H1 (cell line): ENCODE data around the gene HSD17B2. TPM values are rescaled to one million over a fixed set of nuclear protein-coding genes. Genes with fewer than 3 reads are reported as not detected.

Experiments
- CTCF ChIA-PET: fragments of 300-600 bp; sonication (Branson Sonifier 250); formaldehyde crosslinking; loops from one replicate; lab custom pipeline; 2021; ENCODE audit not compliant: partially characterized antibody; lab: Charles Lee
- POLR2A ChIA-PET: fragments of 300-600 bp; sonication (Branson Sonifier 250); formaldehyde crosslinking; loops from one replicate; lab custom pipeline; 2021; ENCODE audit warnings: inconsistent platforms; ENCODE audit not compliant: partially characterized antibody; lab: Charles Lee
- DNase-seq, 2 experiments: peaks; one replicate each; pipeline versions ENCODE4 v3.0.0 to v3.0.0-alpha.2; 2010 to 2022; ENCODE audit warnings: low spot score in 2 of 2, low read depth in 1 of 2, mixed read lengths in 1 of 2
- FAIRE-seq: peaks from 2 replicates; lab custom pipeline; 2011; peaks lifted over from hg19 to GRCh38; lab: Jason Lieb, UNC
- H2AFZ ChIP-seq: 2 replicates; pipeline ENCODE4 v1.8.1; 2012; ENCODE audit warnings: low read length, inconsistent platforms
- H2AK5ac ChIP-seq: 2 replicates; pipeline ENCODE4 v1.6.1; 2013; ENCODE audit warnings: low read depth, low read length
- H2BK120ac ChIP-seq: replicated peaks from 2 replicates; pipeline ENCODE3; 2013; ENCODE audit warnings: low read depth, low read length, inconsistent platforms
- H2BK12ac ChIP-seq: 2 replicates; pipeline ENCODE4 v1.6.1; 2013; ENCODE audit warnings: low read depth, low read length
- H2BK15ac ChIP-seq: 2 replicates; pipeline ENCODE4 v1.6.1; 2013; ENCODE audit warnings: low read length
- H2BK20ac ChIP-seq: 2 replicates; pipeline ENCODE4 v1.6.1; 2013; ENCODE audit warnings: low read length
- H2BK5ac ChIP-seq: 2 replicates; pipeline ENCODE4 v1.6.1; 2013; ENCODE audit warnings: low read depth, low read length
- H3K14ac ChIP-seq: 2 replicates; pipeline ENCODE4 v1.6.1; 2013; ENCODE audit warnings: inconsistent platforms; ENCODE audit not compliant: insufficient read length
- H3K18ac ChIP-seq: 2 replicates; pipeline ENCODE4 v1.6.1; 2013; ENCODE audit warnings: low read length; ENCODE audit errors: extremely low read depth
- H3K23ac ChIP-seq: 2 replicates; pipeline ENCODE4 v1.6.1; 2013; ENCODE audit warnings: inconsistent platforms; ENCODE audit not compliant: insufficient read length
- H3K23me2 ChIP-seq: 2 replicates; pipeline ENCODE4 v1.6.1; 2013; ENCODE audit warnings: low read depth, low read length
- H3K27ac ChIP-seq: 2 replicates; pipeline ENCODE4 v1.6.1; 2011; ENCODE audit warnings: low read depth, low read length, inconsistent platforms
- H3K27me3 ChIP-seq, 4 experiments: replicated peaks in 1 of 4; 1 replicate in 1 of 4; 2 replicates in 3 of 4; pipeline versions ENCODE4 v1.6.1 to v1.8.1; 2011 to 2013; ENCODE audit warnings: low read length in 3 of 4, mild to moderate bottlenecking in 3 of 4, inconsistent platforms in 2 of 4, mixed read lengths in 2 of 4, moderate library complexity in 1 of 4; ENCODE audit not compliant: control insufficient read depth in 3 of 4, insufficient read depth in 3 of 4; ENCODE audit errors: extremely low read depth in 1 of 4
- H3K36me3 ChIP-seq, 4 experiments: 2 replicates each; pipeline versions ENCODE4 v1.6.1 to v1.8.1; 2011 to 2013; ENCODE audit warnings: mild to moderate bottlenecking in 4 of 4, low read length in 3 of 4, moderate library complexity in 2 of 4, control low read depth in 1 of 4, inconsistent platforms in 1 of 4; ENCODE audit not compliant: insufficient read depth in 4 of 4, control insufficient read depth in 2 of 4
- H3K4ac ChIP-seq: replicated peaks from 2 replicates; pipeline ENCODE3; 2013; ENCODE audit warnings: low read length, low read depth, mixed read lengths, inconsistent platforms; ENCODE audit not compliant: insufficient read length
- H3K4me1 ChIP-seq, 4 experiments: replicated peaks in 1 of 4; 1 replicate in 1 of 4; 2 replicates in 3 of 4; pipeline versions ENCODE4 v1.6.1 to v1.8.1; 2011 to 2013; ENCODE audit warnings: low read length in 3 of 4, inconsistent platforms in 2 of 4, mixed read lengths in 1 of 4; ENCODE audit not compliant: insufficient read depth in 4 of 4, control insufficient read depth in 3 of 4
- H3K4me2 ChIP-seq, 2 experiments: 2 replicates each; pipeline versions ENCODE4 v1.6.1 to v1.8.1; 2011 to 2013; ENCODE audit warnings: low read depth in 2 of 2, low read length in 2 of 2, control low read depth in 1 of 2, inconsistent platforms in 1 of 2, mild to moderate bottlenecking in 1 of 2; ENCODE audit not compliant: insufficient read depth in 1 of 2
- H3K4me3 ChIP-seq, 4 experiments: fragments of 200-600, 300-600 bp in 1 of 4; sonication (generic), shearing (Covaris generic), sonication (Bioruptor Twin) in 1 of 4; 2 replicates each; pipeline versions ENCODE4 v1.5.1 to v1.8.1; 2011 to 2016; ENCODE audit warnings: low read length in 4 of 4, low read depth in 3 of 4, control low read depth in 2 of 4, inconsistent platforms in 2 of 4, mild to moderate bottlenecking in 2 of 4, mixed read lengths in 1 of 4, moderate library complexity in 1 of 4; ENCODE audit not compliant: insufficient read depth in 2 of 4; ENCODE audit errors: extremely low read depth in 1 of 4
- H3K56ac ChIP-seq: replicated peaks from 2 replicates; pipeline ENCODE3; 2013; ENCODE audit warnings: low read depth, mild to moderate bottlenecking, mixed read lengths, low read length, inconsistent platforms; ENCODE audit not compliant: insufficient read length
- H3K79me1 ChIP-seq: 2 replicates; pipeline ENCODE4 v1.6.1; 2013; ENCODE audit warnings: low read depth, low read length, control low read depth
- H3K79me2 ChIP-seq, 2 experiments: 2 replicates each; pipeline versions ENCODE4 v1.6.1 to v1.8.1; 2012 to 2013; ENCODE audit warnings: low read length in 2 of 2, mild to moderate bottlenecking in 2 of 2, inconsistent platforms in 1 of 2; ENCODE audit not compliant: insufficient read depth in 2 of 2, control insufficient read depth in 1 of 2
- H3K9ac ChIP-seq, 4 experiments: replicated peaks in 1 of 4; 1 replicate in 1 of 4; 2 replicates in 3 of 4; pipeline versions ENCODE4 v1.6.1 to v1.8.1; 2011 to 2013; ENCODE audit warnings: low read depth in 3 of 4, low read length in 3 of 4, control low read depth in 2 of 4, mild to moderate bottlenecking in 2 of 4, moderate library complexity in 2 of 4, inconsistent platforms in 1 of 4; ENCODE audit errors: extremely low read depth in 1 of 4
- H3K9me3 ChIP-seq, 2 experiments: 2 replicates each; pipeline versions ENCODE4 v1.6.1 to v1.8.1; 2012 to 2013; ENCODE audit warnings: mild to moderate bottlenecking in 2 of 2, moderate library complexity in 2 of 2, control low read depth in 1 of 2, inconsistent platforms in 1 of 2, low read depth in 1 of 2, low read length in 1 of 2, mixed read lengths in 1 of 2; ENCODE audit not compliant: insufficient read depth in 2 of 2
- H4K20me1 ChIP-seq, 2 experiments: replicated peaks in 1 of 2; 2 replicates each; pipeline versions ENCODE3 to v1.8.1; 2011 to 2013; ENCODE audit warnings: inconsistent platforms in 2 of 2, low read length in 2 of 2, mild to moderate bottlenecking in 1 of 2; ENCODE audit not compliant: insufficient read depth in 2 of 2, control insufficient read depth in 1 of 2
- H4K5ac ChIP-seq: 2 replicates; pipeline ENCODE4 v1.6.1; 2013; ENCODE audit warnings: low read length, low read depth, mixed read lengths, inconsistent platforms; ENCODE audit not compliant: insufficient read length
- H4K8ac ChIP-seq: 2 replicates; pipeline ENCODE4 v1.8.0; 2013; ENCODE audit warnings: mild to moderate bottlenecking, moderate library complexity, low read length, inconsistent platforms; ENCODE audit not compliant: insufficient read depth; ENCODE audit errors: extremely low read depth
- H4K91ac ChIP-seq: replicated peaks from 2 replicates; pipeline ENCODE3; 2013; ENCODE audit warnings: low read length, mixed read lengths, inconsistent platforms; ENCODE audit not compliant: insufficient read length
- ASH2L ChIP-seq: fragments of 200-600, 300-600 bp; sonication (generic); IDR thresholded peaks from one replicate; pipeline ENCODE4 v1.7.1; 2017; ENCODE audit warnings: low read length
- BRCA1 ChIP-seq: IDR thresholded peaks from 2 replicates; pipeline ENCODE4 v1.6.1; 2012; ENCODE audit warnings: low read depth, low read length, improper control_type of control experiment
- CHD2 ChIP-seq: IDR thresholded peaks from 2 replicates; pipeline ENCODE4 v1.6.1; 2012; ENCODE audit warnings: low read length, improper control_type of control experiment
- KDM1A ChIP-seq: fragments of 200-600, 300-600 bp; sonication (generic); IDR thresholded peaks from 2 replicates; pipeline ENCODE4 v1.7.1; 2016; ENCODE audit warnings: mild to moderate bottlenecking, low read length, borderline replicate concordance
- POLR2AphosphoS5 ChIP-seq: IDR thresholded peaks from 2 replicates; pipeline ENCODE4 v1.6.1; 2011; ENCODE audit warnings: low read depth, low read length
- SIRT6 ChIP-seq: IDR thresholded peaks from one replicate; pipeline ENCODE4 v1.7.1; 2012; ENCODE audit warnings: low read length, inconsistent platforms
- SP2 ChIP-seq: IDR thresholded peaks from 2 replicates; pipeline ENCODE4 v1.6.1; 2012; ENCODE audit warnings: mild to moderate bottlenecking, low read length, inconsistent platforms
- TCF12 ChIP-seq: IDR thresholded peaks from 2 replicates; pipeline ENCODE4 v1.6.1; 2011; ENCODE audit warnings: low read depth, mild to moderate bottlenecking, low read length
- WGBS, 2 experiments: shearing (Covaris generic) in 1 of 2; methylation state at CpG; one replicate each; pipeline versions ENCODE4 v1.1.6 to v1.1.7; 2013 to 2015; ENCODE audit warnings: low lambda C conversion rate in 2 of 2, mixed read lengths in 2 of 2, inconsistent platforms in 1 of 2, low coverage in 1 of 2, missing lambda C conversion rate in 1 of 2; ENCODE audit not compliant: insufficient replicate concordance in 2 of 2, insufficient coverage in 1 of 2, insufficient read length in 1 of 2; ENCODE audit errors: extremely low coverage in 1 of 2, missing lambda C conversion rate in 1 of 2; 5-methylcytosine and 5-hydroxymethylcytosine counted together
- polyA plus RNA-seq, 7 experiments: library from polyadenylated mRNA; depleted of rRNA in 3 of 7; stranded (reverse) in 5 of 7; unstranded in 2 of 7; fragments of >200 nt in 5 of 7; fragments of 200-250 nt in 2 of 7; gene quantifications; 1 replicate in 5 of 7; 2 replicates in 1 of 7; 4 replicates in 1 of 7; pipeline versions ENCODE4 v1.2.1 to v1.2.3, GENCODE V29; 2011 to 2013; ENCODE audit warnings: missing spikeins in 2 of 7, mixed read lengths in 2 of 7
- total RNA-seq: library from RNA; stranded (reverse); fragmentation: NEBNext Ultra II Directional; extraction: Animal tissue kit (Norgen Biotek cat#: 25700); gene quantifications from 2 replicates; pipeline ENCODE4 v1.2.1, GENCODE V29; 2021

HSD17B2 gene
- total and polyA plus RNA-seq, 2 of the 8 experiments (the other 6 are each of a cell fraction or from before 2014, with no cell fraction given), result not detected

- H3K27me3 ChIP-seq, result no peaks in the 10 kb centered on the region
- no peak overlapping the region for H3K27ac ChIP-seq
- H3K9ac ChIP-seq, result no peak overlapping the region
- no peak overlapping the region for H3K4ac ChIP-seq
- no peak overlapping the region for H2BK5ac ChIP-seq
- H3K56ac ChIP-seq, result no peak overlapping the region
- no peaks in the 10 kb centered on the region; the same call in 1 of the 2 replicates for H3K23me2 ChIP-seq
- FAIRE-seq, result no peak
- H3K9me3 ChIP-seq, result no peaks in the 10 kb centered on the region
- ChIA-PET POLR2A (no interaction called here), CTCF (interaction anchor here (1.7 kb wide), 1 partner anchor 60 kb away, joined by 3 read pairs; no protein-coding TSS in a partner anchor)
- no peaks in the 10 kb centered on the region for H3K79me2 ChIP-seq
- no peak overlapping the region for H3K4me2 ChIP-seq
- no peak overlapping the region for H3K18ac ChIP-seq
- no peak overlapping the region for H2AFZ ChIP-seq
- H4K20me1 ChIP-seq, result no peaks in the 10 kb centered on the region
- 85% methylated on average over 2 of the region's 2 CpGs; no CpG with 5 or more reads in 1 of the 2 experiments for WGBS, 2 experiments
- no peak overlapping the region for H2BK15ac ChIP-seq
- H3K36me3 ChIP-seq, result no peaks in the 10 kb centered on the region
- no peak overlapping the region for H3K14ac ChIP-seq
- H3K4me1 ChIP-seq, result peaks cover 0 to 11% (median 6%) of the 10 kb centered on the region in 4 experiments; a peak in 5 of 7 replicates
- no peak overlapping the region for H2AK5ac ChIP-seq
- TF ChIP-seq KDM1A (no peak), POLR2AphosphoS5 (no peak), TCF12 (no peak), CHD2 (no peak), ASH2L (no peak), SIRT6 (no peak), SP2 (no peak), BRCA1 (no peak)
- TF ChIP-seq, all 59 proteins: peak for 0
- Histone ChIP-seq H2BK12ac (no peak overlapping the region), H4K8ac (no peak overlapping the region), H2BK20ac (peak overlapping the region; percentile 76; the same call in 1 of the 2 replicates), H3K23ac (no peak overlapping the region), H2BK120ac (no peak overlapping the region), H3K4me3 (no peak overlapping the region), H4K91ac (no peak overlapping the region), H3K79me1 (no peaks in the 10 kb centered on the region), H4K5ac (no peak overlapping the region)
- DNase-seq, result no peak
These were observed 57.7 kb downstream of the HSD17B2 start for GRCh38 chr16:82092711-82093110.
